ENCODE results near the gene TMEM130. TPM values are rescaled to one million over a fixed set of nuclear protein-coding genes. Genes with fewer than 3 reads are reported as not detected.

Gene TMEM130
- total RNA-seq, 4 donors from 2014 or later: not detected

- TF ChIP-seq CTCF (IDR thresholded peaks at IDR 0.05; ENCODE audit: low read depth): no peak
These were observed 17.2 kb upstream of the TMEM130 start for GRCh38 chr7:98887038-98887437.

GRCh38 chr7:98884416-98884815 is 14.6 kb upstream of the TMEM130 start:
- no peak for TF ChIP-seq CTCF (IDR thresholded peaks at IDR 0.05; ENCODE audit: low read depth)

GRCh38 chr7:98881561-98882315 is 11.9 kb upstream of the TMEM130 start:
- TF ChIP-seq CTCF (IDR thresholded peaks at IDR 0.05; ENCODE audit: low read depth): no peak

- TF ChIP-seq CTCF (IDR thresholded peaks at IDR 0.05; ENCODE audit: low read depth): no peak
These were observed 10.7 kb upstream of the TMEM130 start for GRCh38 chr7:98880485-98880884.

- no peak for TF ChIP-seq CTCF (IDR thresholded peaks at IDR 0.05; ENCODE audit: low read depth)
These were observed 10.1 kb upstream of the TMEM130 start for GRCh38 chr7:98879979-98880315.

GRCh38 chr7:98879198-98879978 is 9.6 kb upstream of the TMEM130 start:
- no peak for TF ChIP-seq CTCF (IDR thresholded peaks at IDR 0.05; ENCODE audit: low read depth)

- TF ChIP-seq CTCF (IDR thresholded peaks at IDR 0.05; ENCODE audit: low read depth): no peak
These were observed 8.8 kb upstream of the TMEM130 start, which contains the start of gene TRRAP for GRCh38 chr7:98878365-98879197. Gene TRRAP (plus strand): TSS chr7:98878532. CDS start chr7:98881151, 2,619 bp downstream.

Data from subcutaneous adipose tissue (tissue), 4 donors.